GM21786 (cell line): ENCODE results near the gene NCAPD3.
"Not testable (repeated sequence)": the region's sequence is repeated elsewhere in the genome, so short reads cannot be mapped to it uniquely, and the experiment has no call there.

Experiments
- ATAC-seq: cut with Tn5 transposase; IDR thresholded peaks from one replicate; pipeline ENCODE4 v1.9.1; 2021; ENCODE audit not compliant: unreplicated experiment

The NCAPD3 gene

GRCh38 chr11:134132808-134133207 lies 91.0 kb downstream of the NCAPD3 start:
- no peak for ATAC-seq

- ATAC-seq = no peak
Measured at GRCh38 chr11:134131628-134132244, 92.0 kb downstream of the NCAPD3 start.

DNA sequence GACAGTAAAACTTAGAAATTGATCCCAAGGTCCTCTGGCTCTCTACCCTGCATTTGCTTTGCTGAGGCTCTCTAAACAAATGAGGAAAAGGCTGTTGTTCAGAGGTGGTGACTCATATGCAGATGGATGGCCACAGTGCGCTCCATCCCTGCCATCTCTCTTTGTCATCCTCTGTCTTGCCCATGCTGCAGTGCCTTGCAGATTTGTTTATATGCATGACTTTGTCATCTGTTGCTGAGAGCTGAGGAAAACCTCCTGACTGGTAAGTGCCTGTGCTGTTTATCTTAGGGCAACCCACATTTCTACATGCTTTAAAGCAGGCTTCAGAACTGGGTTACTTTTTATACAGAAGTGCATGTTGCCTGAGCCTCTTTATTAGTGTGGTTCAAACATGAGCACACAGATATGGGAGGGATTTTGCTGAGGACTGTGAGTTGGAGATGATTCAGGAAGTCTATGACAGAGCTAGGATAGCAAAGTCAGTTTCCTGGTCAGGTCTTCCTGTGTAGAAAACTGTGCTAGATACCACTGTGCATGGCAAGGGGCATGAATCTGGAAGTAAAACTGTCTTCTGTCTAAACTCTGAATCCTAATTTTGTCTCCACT lies 97.4 kb downstream of the NCAPD3 start:
- ATAC-seq = no peak

- no peak for ATAC-seq
Measured at GRCh38 chr11:134125507-134125906, 98.3 kb downstream of the NCAPD3 start.

DNA sequence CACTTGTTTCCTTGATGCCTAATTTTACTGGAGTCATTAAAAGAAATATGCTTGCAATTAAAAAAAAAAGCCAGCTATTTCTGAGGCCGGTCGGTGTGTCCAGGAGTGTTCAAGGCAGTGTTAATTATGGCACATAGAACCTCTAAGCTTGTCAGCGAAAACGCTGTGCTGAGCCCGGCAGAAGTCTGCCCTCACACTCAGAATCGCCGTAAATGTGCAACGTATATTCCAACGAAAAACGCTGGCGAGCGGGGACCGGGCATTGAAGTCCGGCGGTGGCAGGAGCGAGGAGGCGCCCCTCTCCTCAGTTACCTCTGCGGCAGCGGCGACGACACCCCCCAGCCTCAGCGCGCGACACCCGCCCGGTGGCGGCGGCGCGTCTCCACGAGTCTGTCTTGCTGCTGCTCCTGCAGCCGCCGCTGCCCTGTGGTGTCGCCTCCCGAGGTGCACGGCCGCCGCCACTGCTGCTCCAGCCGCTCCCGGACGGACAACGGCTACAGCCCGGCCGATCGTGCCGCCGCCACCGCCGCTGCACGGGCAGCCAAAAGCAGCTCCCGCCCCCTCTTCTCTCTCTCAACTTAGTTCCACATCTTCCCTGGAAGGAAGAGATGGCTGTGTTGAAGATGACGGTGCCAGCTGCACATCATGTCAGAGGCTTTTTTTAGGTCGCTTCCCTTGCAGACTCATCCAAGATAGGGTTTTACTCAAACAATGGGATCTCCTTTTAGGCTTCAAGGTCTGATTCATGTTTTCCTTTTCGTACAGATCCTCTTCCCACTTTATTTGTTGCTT lies 98.9 kb downstream of the NCAPD3 start:
- ATAC-seq = no peak

- no peak for ATAC-seq
Measured at GRCh38 chr11:134120921-134121526, 102.7 kb downstream of the NCAPD3 start.

- no peak for ATAC-seq
Measured at GRCh38 chr11:134120143-134120850, 103.5 kb downstream of the NCAPD3 start.

DNA sequence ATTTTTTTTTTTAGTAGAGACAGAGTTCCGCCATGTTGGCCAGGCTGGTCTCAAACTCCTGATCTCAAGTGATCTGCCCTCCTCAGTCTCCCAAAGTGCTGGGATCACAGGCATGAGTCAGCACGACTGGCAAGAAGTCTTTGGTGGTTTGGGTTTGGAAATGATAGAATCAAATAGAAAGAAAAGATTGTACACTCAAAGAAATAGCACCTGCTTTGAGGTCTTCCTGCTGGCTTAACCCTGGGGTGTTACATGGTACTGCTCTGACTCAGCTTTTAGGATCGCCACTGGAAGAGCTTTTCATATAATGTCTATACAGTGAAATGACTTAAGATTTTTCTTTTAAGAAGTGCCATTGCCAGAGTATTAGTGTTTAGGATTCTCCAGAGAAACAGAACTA lies 104.7 kb downstream of the NCAPD3 start:
- no peak for ATAC-seq

DNA sequence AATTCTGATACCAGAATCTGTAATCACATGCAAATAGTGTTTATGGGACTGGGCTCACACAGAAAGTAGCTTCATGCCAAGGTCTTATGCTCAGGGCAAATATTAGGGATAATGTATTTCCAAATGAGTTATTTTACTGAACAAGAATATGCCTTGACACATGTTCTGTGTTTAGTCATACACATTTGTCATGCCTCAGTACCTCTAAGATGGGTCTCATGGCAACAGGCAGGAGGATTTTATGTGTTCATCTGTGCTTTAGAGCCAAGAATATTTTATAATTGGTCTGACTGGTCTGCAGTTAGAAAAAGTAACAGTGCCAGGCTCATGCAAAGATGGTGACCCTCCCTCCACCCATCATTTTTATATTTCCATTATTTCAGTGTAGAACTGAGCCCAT lies 105.8 kb downstream of the NCAPD3 start:
- ATAC-seq = no peak

GRCh38 chr11:134116210-134116609 lies 107.6 kb downstream of the NCAPD3 start:
- no peak for ATAC-seq

DNA sequence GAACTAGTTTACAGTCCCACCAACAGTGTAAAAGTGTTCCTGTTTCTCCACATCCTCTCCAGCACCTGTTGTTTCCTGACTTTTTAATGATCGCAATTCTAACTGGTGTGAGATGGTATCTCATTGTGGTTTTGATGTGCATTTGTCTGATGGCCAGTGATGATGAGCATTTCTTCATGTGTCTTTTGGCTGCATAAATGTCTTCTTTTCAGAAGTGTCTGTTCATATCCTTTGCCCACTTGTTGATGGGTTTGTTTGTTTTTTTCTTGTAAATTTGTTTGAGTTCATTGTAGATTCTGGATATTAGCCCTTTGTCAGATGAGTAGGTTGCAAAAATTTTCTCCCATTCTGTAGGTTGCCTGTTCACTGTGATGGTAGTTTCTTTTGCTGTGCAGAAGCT lies 110.0 kb downstream of the NCAPD3 start:
- ATAC-seq = not testable (repeated sequence)

- ATAC-seq = no peak
Measured at GRCh38 chr11:134110252-134110815, 113.4 kb downstream of the NCAPD3 start.
